NCI-H1105 treated with DMSO at 0.1 percent for 48 hours (cell line): ENCODE results near the gene BZW2.

Experiments used
- DNase-seq: peaks from one replicate; lab custom pipeline; 2025; lab: John Stamatoyannopoulos, UW

Gene BZW2

GRCh38 chr7:16718111-16718656, 72.2 kb downstream of the BZW2 start:
- DNase-seq, result no peak

- no peak for DNase-seq
These were observed 73.7 kb downstream of the BZW2 start for GRCh38 chr7:16719699-16720098.

DNA sequence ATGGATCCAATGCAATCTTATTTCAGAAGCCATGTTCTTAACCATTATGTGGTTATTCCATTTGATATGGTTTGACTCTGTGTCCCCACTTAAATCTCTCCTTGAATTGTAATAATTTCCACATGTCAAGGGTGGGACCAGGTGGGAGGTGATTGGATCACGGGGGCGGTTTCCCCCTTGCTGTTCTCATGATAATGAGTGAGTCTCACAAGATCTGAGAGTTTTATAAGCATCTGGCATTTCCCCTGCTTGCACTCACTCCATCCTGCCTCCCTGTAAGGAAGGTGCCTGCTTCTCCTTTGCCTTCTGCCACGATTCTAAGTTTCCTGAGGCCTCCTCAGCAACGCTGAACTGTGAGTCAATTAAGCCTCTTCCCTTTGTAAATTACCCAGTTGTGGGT, 75.6 kb downstream of the BZW2 start:
- DNase-seq, result no peak

DNA sequence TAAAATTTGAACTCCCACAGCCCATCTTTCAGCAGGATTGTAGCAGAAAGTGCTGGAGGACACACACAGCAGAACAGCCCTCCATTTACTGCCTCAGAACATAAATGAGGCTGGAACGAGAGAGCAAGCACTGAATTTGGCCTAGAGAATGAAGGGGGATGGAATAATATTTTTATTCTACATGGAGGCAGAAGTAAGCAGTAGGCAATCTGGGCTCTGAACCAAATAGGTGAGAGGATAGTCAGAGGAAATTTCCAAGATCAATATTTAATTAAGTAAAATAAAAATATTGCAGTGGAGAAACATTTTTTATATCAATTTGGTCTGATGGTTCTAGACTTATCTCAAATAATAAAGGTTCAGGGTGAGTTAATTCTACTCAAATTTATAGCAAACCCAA, 78.4 kb downstream of the BZW2 start:
- DNase-seq, result no peak

DNA sequence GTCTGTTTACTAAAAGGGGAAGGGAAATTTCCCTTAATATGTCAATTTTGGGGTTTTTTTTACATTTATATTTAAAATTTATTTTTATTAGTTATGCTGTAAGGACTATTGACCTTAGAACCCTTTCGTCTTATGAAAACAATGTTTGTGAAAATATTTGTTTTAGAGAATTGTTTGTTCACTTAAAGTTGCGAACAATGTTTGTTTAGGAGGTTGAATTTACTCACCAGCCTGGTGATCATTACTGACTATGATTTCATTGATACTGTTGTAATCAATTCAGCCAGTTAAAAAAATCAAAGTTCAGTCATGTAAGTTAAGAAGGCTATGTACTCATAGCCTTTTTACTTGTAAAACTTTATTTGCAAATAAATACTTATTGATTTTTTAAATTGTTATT, 80.2 kb downstream of the BZW2 start:
- DNase-seq, result no peak

- DNase-seq, result no peak
These were observed 81.8 kb downstream of the BZW2 start for GRCh38 chr7:16727736-16728135.

GRCh38 chr7:16728811-16729210, 82.8 kb downstream of the BZW2 start:
- DNase-seq, result no peak

DNA sequence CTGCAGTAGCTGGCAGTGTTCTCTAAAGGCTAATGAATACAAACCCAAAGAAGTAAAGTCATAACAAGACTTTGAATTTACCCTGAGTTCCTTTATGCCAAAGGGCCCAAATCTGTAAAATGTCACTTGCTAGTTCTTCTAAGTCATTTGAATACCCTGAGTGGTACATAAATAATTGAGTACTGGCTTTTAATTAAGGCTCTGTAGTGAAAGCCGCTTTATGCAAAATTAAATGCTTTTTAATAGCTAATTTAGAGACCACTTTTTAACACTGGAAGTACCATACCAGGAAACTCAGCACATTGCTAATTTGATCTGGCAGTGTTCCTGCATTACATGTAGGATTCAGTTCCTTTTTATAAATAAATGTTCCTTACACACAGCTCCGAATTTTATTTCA, 83.6 kb downstream of the BZW2 start:
- no peak for DNase-seq

- no peak for DNase-seq
These were observed 85.0 kb downstream of the BZW2 start for GRCh38 chr7:16730937-16731336.

GRCh38 chr7:16732828-16733227, 86.8 kb downstream of the BZW2 start:
- DNase-seq, result no peak

DNA sequence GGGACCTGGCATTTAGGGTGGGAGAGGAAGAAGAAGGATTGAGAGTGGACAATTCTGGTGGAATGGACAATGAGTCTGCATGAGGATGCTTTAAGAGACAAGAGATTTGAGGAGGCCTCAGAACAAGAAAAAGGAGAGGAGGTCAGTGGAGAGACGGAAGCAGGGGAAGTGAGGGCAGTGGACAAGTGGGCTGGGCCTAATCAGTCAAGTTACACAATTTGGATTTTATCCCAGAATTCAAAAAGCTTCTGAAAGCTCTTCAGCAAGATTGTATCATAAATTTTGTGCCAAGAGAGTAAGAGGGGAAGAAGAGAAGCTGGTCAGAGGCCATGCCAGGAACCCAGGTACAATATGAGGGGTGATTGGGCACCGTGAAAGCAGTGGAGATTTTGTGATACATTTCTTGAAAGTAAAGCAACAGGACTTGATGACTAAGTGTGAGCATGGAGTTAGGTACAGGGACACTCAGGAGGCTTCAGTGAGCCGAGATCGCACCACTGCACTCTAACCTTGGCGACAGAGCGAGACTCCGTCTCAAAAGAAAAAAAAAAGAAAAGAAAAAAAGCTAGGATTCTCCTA, 88.3 kb downstream of the BZW2 start:
- DNase-seq, result no peak

DNA sequence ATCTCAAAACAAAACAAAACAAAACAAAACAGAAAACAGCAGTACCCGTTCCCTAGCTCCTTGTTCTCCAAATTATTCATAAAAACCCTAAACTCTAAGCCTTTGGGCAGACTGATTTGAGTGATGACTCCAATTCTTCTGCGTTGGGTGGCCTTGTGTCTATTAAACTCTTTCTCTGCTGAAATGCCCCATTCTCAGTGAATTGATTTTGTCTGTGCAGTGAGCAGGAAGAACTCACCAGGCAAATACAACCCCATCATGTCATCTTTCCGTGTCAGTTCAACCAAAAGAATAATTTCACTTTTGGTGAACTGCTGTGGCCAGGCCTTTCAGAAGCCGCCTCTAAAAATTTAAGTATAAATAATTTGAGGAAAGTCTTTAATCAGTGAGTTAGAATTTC, 89.0 kb downstream of the BZW2 start:
- DNase-seq, result no peak

GRCh38 chr7:16738011-16738688, 92.2 kb downstream of the BZW2 start:
- DNase-seq, result no peak

GRCh38 chr7:16739863-16740622, 94.1 kb downstream of the BZW2 start:
- DNase-seq, result peak; percentile 17

DNA sequence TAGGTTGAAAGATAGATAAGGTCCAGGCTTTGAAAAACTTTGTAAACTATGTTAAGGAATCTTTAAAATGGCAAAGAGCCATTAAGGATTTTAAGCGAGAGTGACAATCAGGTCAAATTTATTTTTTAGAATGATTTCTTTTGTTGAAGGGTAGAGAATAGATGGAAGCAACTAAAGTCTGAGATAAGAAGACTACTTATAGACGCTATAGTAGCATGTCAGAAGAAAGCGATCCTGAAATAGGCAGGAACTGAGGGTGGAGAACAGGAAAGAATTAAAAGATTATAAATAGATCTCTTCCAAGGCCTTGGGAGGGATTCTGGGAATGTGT, 94.6 kb downstream of the BZW2 start:
- DNase-seq, result no peak

DNA sequence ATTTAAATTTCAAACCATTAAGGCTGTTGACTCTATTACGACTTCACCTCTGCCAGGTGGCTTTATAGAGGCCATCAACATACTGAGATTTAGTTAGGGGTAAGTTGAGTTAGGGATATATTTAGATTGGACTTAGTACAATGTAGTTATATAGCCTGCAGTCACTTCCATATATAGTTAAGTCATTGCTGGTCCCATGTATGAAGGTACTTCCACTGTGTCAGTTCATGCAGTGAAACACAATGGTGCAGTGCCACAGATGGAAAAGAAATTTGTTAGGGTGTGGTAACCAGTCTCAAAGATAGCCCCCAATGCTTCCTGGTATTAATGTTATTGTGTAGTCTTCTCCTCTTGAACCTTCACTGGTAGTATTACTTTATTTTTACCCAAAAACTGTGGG, 95.0 kb downstream of the BZW2 start:
- no peak for DNase-seq

DNA sequence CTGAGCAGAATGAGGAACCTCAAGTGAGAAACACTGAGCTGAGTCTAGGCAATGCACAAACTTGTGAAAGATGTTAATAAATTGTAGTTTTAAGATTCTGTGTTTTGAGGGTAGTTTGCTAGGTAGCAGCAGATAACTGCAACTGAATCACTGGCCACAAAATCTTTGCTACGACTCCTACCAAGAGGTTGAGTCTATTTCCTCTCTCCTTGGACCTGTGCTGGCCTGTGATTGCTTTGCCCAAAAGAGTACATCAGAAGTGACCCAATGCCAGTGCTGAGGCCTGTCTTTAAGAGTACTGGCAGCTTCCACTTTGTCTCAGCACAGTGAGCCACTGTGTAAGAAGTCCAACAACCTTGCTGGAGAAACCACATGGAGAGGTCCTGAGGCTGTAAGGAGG, 95.7 kb downstream of the BZW2 start:
- no peak for DNase-seq

DNA sequence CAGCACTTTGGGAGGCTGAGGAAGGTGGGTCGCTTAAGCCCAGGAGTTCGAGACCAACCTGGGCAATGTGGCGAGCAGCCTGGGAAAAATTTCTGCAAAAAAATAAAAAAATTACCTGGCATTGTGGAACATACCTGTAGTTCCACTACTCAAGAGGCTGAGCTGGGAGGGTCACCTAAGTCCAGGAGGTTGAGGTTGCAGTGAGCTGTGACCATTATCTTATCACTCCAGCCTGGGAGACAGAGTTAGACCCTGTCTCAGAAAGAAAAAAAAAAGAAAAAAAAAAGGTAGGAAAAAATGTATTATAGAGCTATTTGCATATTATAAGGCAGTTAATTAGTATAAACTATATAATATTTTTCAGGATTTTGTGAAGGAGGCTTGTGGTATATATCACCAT, 96.6 kb downstream of the BZW2 start:
- no peak for DNase-seq

- no peak for DNase-seq
These were observed 97.3 kb downstream of the BZW2 start for GRCh38 chr7:16743236-16743635.

- DNase-seq, result no peak
These were observed 98.7 kb downstream of the BZW2 start for GRCh38 chr7:16744518-16745250.

DNA sequence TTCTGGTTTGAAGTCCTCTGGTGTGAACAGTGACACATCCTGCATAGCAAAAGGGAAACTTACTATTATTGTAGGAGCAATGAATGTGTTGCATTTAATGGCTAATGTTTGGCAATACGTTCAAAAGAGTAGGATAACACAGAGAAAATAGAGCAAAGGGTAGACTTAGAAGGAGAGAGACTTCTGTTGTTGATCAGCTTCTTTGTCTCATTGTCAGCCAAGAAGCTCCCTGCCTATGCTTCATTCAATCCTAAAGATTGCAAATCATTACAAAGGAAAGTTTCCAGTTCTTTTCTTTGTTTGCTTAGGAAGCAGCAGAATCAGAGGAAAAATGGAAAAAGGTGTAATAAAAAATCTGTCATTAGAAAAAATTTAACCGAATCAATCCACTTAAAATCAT, 99.7 kb downstream of the BZW2 start:
- DNase-seq, result no peak

DNA sequence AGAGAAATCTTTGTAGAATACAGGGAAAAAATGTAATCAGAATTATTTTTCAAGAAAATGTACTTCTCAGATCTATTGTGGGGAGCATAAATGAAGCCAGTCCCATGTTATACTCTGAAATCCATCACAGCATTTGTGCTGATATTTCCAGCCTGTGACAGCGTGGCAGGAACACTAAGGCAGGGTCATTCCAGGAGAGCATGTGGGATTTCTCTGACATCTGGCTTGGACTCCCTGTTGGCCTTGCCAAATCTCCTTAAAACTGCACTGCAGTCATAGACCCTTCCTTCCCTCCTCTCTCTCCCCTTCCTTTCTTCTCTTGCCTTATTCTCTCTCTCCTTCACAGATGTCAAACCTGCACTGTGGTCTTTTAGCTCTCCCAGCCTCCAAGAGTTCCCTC, 101.1 kb downstream of the BZW2 start:
- DNase-seq, result no peak
